NCI-H446 (cell line): ENCODE results near the gene ZRANB1.

Experiments
- DNase-seq, 2 experiments: peaks; one replicate each; lab custom pipeline; 2025; lab: John Stamatoyannopoulos, UW

The ZRANB1 gene

GRCh38 chr10:125018576-125019143, 76.7 kb downstream of the ZRANB1 start:
- DNase-seq, result no peak

GRCh38 chr10:125020386-125020785, 78.5 kb downstream of the ZRANB1 start:
- no peak for DNase-seq

DNA sequence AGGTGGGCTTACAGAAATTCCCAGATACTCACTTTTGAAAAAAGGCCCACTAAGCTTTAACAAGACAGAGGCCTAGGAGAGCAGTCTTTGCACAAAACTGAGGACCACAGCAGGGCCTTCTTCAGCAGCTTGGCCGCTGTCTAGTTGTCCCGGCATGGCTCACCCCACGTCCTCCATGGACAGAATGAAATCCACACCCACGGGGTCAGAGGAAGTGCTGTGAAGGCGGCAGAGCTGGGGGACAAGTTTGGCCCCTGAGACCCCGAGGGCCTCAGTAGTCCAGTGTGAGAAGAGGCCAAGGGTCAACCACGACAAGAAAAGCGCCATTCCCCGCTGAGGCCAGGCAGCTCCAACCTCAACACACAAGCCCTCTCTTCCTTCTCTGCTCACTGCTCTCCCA, 78.9 kb downstream of the ZRANB1 start:
- no peak for DNase-seq

DNA sequence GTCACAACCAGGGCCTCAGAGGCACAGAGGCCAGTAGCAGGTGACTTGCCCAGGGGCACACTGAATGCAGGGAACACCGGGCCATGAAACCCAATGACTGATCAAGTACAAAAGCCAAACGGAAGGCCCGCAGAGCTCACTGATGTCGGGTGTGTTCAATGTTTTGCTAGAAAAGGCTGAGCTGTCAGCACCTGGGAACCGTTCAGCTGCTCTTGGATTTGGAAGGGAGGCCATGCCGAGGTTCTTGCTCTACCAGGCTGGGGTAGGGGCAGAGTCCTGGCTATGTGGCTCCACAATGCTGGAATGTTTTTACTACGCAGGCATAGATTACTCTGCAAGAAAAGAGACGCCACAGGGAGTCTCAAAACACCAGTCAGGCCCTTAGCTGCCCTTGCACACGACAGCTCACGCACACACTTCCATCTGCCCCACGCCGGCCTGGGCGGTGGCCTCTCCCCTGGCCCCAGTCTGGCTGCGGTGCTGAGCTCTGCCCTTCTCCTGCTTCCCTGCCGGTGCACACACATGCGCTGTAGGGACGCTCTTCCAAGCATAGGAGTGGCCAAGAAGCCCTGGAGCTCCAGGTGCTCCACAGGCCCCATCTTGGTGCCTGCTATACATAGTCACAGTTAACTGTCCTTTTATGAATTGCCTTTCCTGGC, 79.9 kb downstream of the ZRANB1 start:
- no peak for DNase-seq

DNA sequence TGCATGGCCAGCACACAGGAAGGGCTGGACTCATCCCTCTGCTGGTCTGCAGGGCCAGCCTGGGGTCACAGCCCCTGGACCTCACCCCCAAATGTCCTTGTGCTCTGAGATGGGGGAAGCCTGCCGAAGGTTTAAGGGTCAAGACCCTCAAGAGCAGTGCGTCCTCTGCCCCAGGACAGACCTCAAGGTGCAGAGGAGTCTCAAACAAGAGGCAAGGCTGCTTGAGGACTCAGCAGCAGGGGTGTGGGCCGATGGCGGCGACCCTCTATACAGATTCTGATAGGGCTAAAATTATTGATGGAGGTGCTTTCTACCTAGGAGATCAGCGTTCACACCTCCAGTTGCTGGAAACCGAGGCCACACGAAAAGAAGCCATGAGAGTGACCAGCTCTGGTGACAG, 80.7 kb downstream of the ZRANB1 start:
- DNase-seq, result no peak

DNA sequence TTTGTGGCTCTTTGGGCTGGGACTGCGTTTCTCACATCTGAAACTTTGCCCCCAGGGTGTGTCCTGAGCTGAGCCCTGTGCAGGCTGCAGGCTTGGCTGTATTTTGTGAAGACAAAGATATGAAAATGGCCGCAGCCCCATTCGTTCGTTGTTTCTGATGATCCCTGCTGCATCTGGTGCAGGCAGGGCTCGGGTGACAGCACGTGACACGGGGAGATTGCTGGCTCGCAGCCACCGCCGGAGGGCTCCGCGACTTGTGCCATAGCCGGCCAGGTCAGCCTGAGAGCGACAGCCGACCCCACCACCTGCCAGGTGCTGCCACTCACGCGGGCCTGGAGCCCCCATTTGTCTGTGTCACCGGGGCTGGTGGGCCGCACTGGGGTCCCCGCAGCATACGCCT, 81.3 kb downstream of the ZRANB1 start:
- DNase-seq, result no peak

DNA sequence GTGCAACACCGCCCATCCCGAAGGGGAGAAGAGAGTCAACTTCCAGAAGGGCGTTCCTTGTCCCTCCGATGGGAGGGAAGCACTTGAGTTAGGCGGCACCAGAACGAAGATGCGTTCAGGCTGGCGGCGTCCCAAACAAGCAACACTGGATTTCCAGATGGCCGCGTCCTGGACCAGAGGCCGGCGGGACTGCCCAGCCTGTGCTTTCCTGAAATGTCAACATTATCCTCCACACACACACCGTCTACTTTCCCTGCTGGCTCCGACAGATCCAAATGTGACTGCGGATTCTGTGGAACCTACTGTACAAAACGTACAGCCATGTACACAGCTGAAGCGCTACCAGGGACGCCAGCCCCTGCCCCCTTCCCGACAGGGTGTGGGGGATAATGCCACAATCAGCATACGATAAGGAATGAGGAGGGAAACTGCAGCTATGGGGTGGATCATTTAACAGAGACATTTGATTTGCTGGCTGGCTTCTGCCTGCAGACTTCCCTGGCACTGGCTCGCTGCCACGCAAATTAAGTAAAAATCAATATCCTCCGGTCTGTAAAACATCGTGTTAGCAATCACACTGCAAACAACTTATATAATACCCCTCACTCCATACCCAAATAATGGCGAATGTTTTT, 82.1 kb downstream of the ZRANB1 start:
- DNase-seq, result peak in 1 of 2 experiments; percentile 24

DNA sequence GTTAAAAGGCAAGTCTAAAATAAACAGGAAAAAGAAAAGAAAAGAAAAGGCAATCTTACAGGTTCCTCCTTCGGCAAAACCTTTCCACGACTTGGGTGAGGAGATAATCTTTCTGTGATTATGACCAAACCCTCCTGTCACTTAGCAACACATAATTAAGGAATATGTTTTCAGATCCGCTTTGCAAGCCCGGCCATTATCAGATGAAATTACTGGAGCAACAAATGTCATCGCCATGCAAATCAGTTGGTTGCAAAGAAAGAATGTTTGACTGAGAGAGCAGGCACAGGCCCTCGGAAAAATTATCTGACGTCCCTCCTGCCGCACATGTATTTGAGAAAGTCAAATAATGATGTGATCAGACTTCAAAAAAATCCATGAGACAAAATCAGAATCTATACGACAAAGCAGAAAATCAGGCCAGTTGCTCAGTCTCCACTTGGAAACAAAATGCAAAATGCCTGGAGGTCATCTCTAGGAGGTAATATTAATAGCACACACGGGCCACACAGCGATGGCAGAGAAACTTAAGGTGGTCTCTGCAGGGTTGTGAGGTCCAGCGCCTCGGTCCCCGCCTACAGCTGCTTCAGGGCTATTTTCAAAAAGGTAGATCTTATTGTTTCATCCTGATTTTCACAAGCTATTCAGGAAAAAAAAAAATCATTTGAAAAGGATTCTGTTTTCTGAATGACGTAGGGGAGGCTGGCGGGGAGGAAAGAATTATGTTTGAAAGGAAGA, 82.7 kb downstream of the ZRANB1 start:
- DNase-seq, result no peak

- no peak for DNase-seq
Observed at GRCh38 chr10:125025341-125025740, 83.4 kb downstream of the ZRANB1 start.

DNA sequence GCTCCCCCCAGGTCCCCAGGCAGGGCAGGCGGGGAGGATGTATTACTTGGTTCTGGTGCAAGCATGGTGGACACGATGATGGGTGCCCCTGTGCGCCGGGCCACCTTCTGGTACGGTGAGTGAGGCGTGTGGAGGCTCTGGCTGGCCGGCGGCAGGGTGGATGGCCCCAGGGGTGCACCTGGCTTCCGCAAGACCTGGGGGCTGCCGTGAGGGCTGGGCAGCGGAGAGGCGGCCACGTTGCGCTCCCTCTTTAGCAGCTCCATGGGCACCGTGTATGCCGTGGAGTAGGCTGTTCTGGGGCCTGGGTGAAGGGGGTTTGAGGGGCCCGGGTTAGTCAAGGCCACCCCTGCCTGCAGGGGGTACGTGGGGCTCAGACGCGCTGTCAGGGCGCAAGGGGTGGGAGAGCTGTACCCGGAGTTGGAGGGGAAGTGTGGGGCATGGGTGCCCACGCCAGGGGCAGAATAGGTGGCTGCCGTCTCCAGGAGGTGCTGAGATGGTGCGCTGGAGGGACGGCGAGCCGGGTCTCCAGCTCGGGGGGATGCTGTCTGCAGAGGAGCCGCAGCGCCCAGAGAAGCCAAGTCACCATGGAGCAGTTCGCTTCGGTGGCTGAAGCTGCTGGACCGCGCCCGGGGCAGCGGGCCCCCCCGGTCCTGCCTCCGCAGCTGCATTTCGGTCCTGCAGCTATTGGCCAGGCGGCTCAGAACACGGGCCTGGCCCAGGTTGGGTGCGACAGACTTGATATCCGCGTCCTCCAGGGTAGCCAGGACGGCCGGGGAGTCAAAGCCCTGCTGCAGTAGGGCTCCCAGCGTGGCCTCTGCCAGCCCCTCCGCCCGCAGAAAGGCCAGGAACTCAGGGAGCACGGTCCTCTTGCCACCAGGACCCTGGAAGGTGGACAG, 84.4 kb downstream of the ZRANB1 start:
- DNase-seq, result no peak

DNA sequence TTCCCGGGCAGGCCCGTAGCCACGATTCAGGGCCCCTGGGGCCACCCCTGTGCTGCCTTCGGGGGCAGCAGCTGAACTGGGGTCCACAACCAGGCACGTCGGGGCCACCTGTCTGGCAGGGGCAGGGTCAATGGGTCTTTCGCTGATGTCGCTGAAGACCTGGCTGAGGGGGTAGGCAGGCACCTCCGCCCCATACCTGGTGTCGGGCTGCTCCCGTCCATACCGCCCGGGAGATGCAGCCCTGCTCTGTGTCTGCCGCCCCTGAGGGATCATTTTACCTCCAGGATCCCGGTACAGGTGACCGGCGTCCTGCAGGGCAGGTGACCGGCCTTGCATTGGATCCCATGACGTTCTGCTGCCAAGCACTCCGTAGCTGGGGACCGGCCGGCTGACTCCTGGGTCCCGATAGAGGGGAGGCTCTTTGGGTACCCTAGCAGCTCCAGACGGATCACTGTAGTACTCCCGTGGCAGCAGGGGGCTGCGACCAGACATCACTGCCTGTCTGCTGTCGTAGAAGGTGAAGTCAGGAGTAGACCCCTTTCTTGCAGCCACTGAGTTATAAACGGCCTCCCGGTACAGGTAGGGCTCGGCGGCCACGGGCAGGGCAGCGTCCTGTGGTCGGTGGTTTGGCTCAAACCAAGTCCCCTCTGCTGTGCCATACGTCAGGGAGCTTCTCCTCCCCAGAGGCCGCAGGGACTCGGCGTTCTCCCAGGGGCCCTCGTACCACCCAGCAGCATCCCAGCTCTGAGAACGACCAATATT, 85.2 kb downstream of the ZRANB1 start:
- no peak for DNase-seq

GRCh38 chr10:125027871-125028869, 86.2 kb downstream of the ZRANB1 start:
- DNase-seq, result no peak

- DNase-seq, result no peak
Observed at GRCh38 chr10:125029584-125030242, 87.8 kb downstream of the ZRANB1 start.

GRCh38 chr10:125030567-125031197, 88.8 kb downstream of the ZRANB1 start:
- no peak for DNase-seq

GRCh38 chr10:125032474-125033020, 90.6 kb downstream of the ZRANB1 start:
- no peak for DNase-seq

- DNase-seq, result no peak
Observed at GRCh38 chr10:125033146-125033924, 91.4 kb downstream of the ZRANB1 start.

- no peak for DNase-seq
Observed at GRCh38 chr10:125034675-125035074, 92.8 kb downstream of the ZRANB1 start.

GRCh38 chr10:125035136-125035535, 93.2 kb downstream of the ZRANB1 start:
- DNase-seq, result no peak
